AG04450 (cell line): ENCODE measurements around the gene GPS1. TPM values are rescaled to one million over a fixed set of nuclear protein-coding genes. Genes with fewer than 3 reads are reported as not detected.
A peak's percentile ranks its signal among the peaks of the same experiment; 100 is the strongest.

Experiments
- CTCF ChIA-PET: fragments of 300-600, 350-600 bp; formaldehyde crosslinking; extraction: SDS; loops from one replicate; lab custom pipeline; 2022; ENCODE audit warnings: antibody characterized with exemption, inconsistent platforms; lab: Charles Lee
- POLR2A ChIA-PET: fragments of 350-600 bp; formaldehyde crosslinking; extraction: SDS; loops from one replicate; lab custom pipeline; 2021; ENCODE audit warnings: antibody characterized with exemption, inconsistent platforms; lab: Yijun Ruan, JAX
- DNase-seq: peaks from one replicate; pipeline ENCODE4 v3.0.0-alpha.2; 2011; ENCODE audit warnings: low read depth, low spot score
- H3K27ac ChIP-seq: one replicate; pipeline ENCODE4 v1.5.1; 2012; ENCODE audit warnings: low read depth, low read length, control low read depth
- H3K27me3 ChIP-seq: one replicate; pipeline ENCODE4 v1.6.0; 2012; ENCODE audit warnings: low read length; ENCODE audit not compliant: control insufficient read depth, insufficient read depth
- H3K4me3 ChIP-seq: 2 replicates; pipeline ENCODE4 v1.5.1; 2011; ENCODE audit warnings: mild to moderate bottlenecking, low read depth, low read length, control low read depth
- H3K9me3 ChIP-seq: 2 replicates; pipeline ENCODE4 v1.5.1; 2012; ENCODE audit warnings: low read length; ENCODE audit not compliant: control insufficient read depth, insufficient read depth
- CTCF ChIP-seq: IDR thresholded peaks from 2 replicates; pipeline ENCODE4 v1.5.1; 2011; ENCODE audit warnings: low read depth, low read length, control low read depth, inconsistent platforms
- polyA plus RNA-seq: library from polyadenylated mRNA; depleted of rRNA; stranded (reverse); fragments of >200 nt; gene quantifications from 2 replicates; pipeline ENCODE4 v1.2.3, GENCODE V29; 2011

The GPS1 gene
- polyA plus RNA-seq, 1 experiment, result 63.1 TPM

- peak overlapping the region; percentile 71 for H3K4me3 ChIP-seq
- peak overlapping the region; percentile 52 for H3K27ac ChIP-seq
- no peaks in the 10 kb centered on the region; the same call in 1 of the 2 replicates for H3K9me3 ChIP-seq
- DNase-seq, result no peak
- ChIA-PET POLR2A (interaction anchor here (0.6 to 1.9 kb wide), 5 partner anchors 9 to 75 kb away, joined by 3 to 8 read pairs (median 5); partner anchors contain the start of genes CENPX, DCXR and LRRC45), CTCF (no interaction called here)
- no peaks in the 10 kb centered on the region for H3K27me3 ChIP-seq
- TF ChIP-seq CTCF, result no peak
These were observed 46.1 kb downstream of the GPS1 start for GRCh38 chr17:82097919-82098168.

GRCh38 chr17:82098169-82098938 lies 46.7 kb downstream of the GPS1 start, which contains the start of gene FASN:
Gene FASN, minus strand, starts transcription at chr17:82098236. Its CDS starts 1,791 bp downstream, at chr17:82096445.
- ChIA-PET POLR2A (interaction anchor here (0.6 to 1.9 kb wide), 9 partner anchors 10 to 133 kb away, joined by 3 to 8 read pairs (median 4); partner anchors contain the start of genes CENPX, DCXR, GPS1 and LRRC45), CTCF (interaction anchor here (1.0 kb wide), 1 partner anchor 43 kb away, joined by 3 read pairs; no protein-coding TSS in a partner anchor)
- peak; percentile 43 for TF ChIP-seq CTCF
- peak; percentile 88 for DNase-seq
- H3K9me3 ChIP-seq, result no peaks in the 10 kb centered on the region; the same call in 1 of the 2 replicates
- H3K4me3 ChIP-seq, result peak within 1 kb of the TSS; percentile 71
- H3K27me3 ChIP-seq, result no peaks in the 10 kb centered on the region
- H3K27ac ChIP-seq, result peak within 1 kb of the TSS; percentile 65

GRCh38 chr17:82098939-82099763 lies 47.5 kb downstream of the GPS1 start:
- Histone ChIP-seq H3K4me3 (peak overlapping the region; percentile 59), H3K27ac (peak overlapping the region; percentile 31), H3K9me3 (no peaks in the 10 kb centered on the region; the same call in 1 of the 2 replicates), H3K27me3 (no peaks in the 10 kb centered on the region)
- POLR2A ChIA-PET, result interaction anchor here (0.6 to 1.9 kb wide), 7 partner anchors 10 to 132 kb away, joined by 3 to 8 read pairs (median 4); partner anchors contain the start of genes CENPX, DCXR, GPS1 and LRRC45
- no peak for DNase-seq
- TF ChIP-seq CTCF, result no peak
- CTCF ChIA-PET, result interaction anchor here (1.0 kb wide), 1 partner anchor 42 kb away, joined by 3 read pairs; no protein-coding TSS in a partner anchor

GRCh38 chr17:82100502-82101298 lies 49.0 kb downstream of the GPS1 start:
- DNase-seq, result no peak
- POLR2A ChIA-PET, result no interaction called here
- no peak overlapping the region for H3K27ac ChIP-seq
- no peak for TF ChIP-seq CTCF
- H3K27me3 ChIP-seq, result no peaks in the 10 kb centered on the region
- no peaks in the 10 kb centered on the region; the same call in 1 of the 2 replicates for H3K9me3 ChIP-seq
- CTCF ChIA-PET, result no interaction called here
- H3K4me3 ChIP-seq, result no peak overlapping the region
